Right lobe of liver (tissue), 4 donors: ENCODE results near the gene UTP25.

ENCODE experiments used
- POLR2A ChIP-seq: fragments of 450-650 bp; IDR thresholded peaks from one replicate; pipeline ENCODE4 v1.6.1; 2017; ENCODE audit warnings: antibody characterized with exemption, mild to moderate bottlenecking
- TF ChIP-seq, protein P1 (sequence below), 4 donors: fragments of 200-600 bp in 3 of 4; fragments of 450-650 bp in 1 of 4; IDR thresholded peaks; one replicate each; pipeline versions ENCODE4 v1.5.1 to v1.8.0; 2016 to 2022; ENCODE audit warnings: antibody characterized with exemption in 4 of 4, mild to moderate bottlenecking in 2 of 4
- donor health status: DM: no; HTN: no; CAD: no.
- donor health status: DM: no; HTN: no; CAD: no.
- donor health status: DM: no; HTN: yes; CAD: no.

DNA sequence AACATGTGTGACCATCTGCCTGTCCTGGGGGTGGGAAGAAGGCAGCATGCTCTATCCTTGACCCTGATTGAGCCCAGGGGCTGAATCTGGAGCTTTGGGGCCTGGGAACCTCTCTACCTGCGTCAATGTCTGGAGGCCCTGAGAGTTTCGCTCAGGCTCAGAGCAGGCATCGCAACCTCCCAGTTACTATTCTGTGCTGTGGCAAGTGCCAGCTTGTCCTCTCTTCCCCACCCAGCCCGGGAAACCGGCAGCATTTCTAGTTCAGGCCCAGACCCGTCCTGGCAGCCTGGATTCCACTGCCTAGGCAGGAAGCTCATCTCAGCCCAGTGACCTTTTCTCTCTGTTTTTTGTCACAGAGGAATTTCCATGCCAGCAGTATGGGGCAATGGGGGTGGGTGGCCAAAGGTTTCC is 11.8 kb upstream of the UTP25 start:
- TF ChIP-seq, protein P1, sequence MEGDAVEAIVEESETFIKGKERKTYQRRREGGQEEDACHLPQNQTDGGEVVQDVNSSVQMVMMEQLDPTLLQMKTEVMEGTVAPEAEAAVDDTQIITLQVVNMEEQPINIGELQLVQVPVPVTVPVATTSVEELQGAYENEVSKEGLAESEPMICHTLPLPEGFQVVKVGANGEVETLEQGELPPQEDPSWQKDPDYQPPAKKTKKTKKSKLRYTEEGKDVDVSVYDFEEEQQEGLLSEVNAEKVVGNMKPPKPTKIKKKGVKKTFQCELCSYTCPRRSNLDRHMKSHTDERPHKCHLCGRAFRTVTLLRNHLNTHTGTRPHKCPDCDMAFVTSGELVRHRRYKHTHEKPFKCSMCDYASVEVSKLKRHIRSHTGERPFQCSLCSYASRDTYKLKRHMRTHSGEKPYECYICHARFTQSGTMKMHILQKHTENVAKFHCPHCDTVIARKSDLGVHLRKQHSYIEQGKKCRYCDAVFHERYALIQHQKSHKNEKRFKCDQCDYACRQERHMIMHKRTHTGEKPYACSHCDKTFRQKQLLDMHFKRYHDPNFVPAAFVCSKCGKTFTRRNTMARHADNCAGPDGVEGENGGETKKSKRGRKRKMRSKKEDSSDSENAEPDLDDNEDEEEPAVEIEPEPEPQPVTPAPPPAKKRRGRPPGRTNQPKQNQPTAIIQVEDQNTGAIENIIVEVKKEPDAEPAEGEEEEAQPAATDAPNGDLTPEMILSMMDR (IDR thresholded peaks at IDR 0.05) = no peak
- TF ChIP-seq POLR2A = no peak
